Peyer's patch (tissue), 4 donors: Measurements from ENCODE around the gene ARMC3.

Experiments used
- CTCF ChIP-seq, 6 experiments: fragments of 450-650 bp in 4 of 6; fragments of 200-600 bp in 2 of 6; sonication (generic) in 1 of 6; IDR thresholded peaks; one replicate each; pipeline ENCODE4 v1.5.1; 2017 to 2019; ENCODE audit warnings: antibody characterized with exemption in 6 of 6, mild to moderate bottlenecking in 3 of 6, moderate library complexity in 1 of 6
- POLR2A ChIP-seq, 2 donors: fragments of 450-650 bp; IDR thresholded peaks; one replicate each; pipeline ENCODE4 v1.5.1; 2017; ENCODE audit warnings: antibody characterized with exemption in 2 of 2, mild to moderate bottlenecking in 2 of 2, moderate library complexity in 2 of 2

- no peak for TF ChIP-seq POLR2A (IDR thresholded peaks at IDR 0.05)
- no peak for TF ChIP-seq CTCF (IDR thresholded peaks at IDR 0.05)
Measured at GRCh38 chr10:23046027-23046426, 118.2 kb downstream of the ARMC3 start.
